ENCODE results near the gene ASRGL1. TPM values are rescaled to one million over a fixed set of nuclear protein-coding genes. Genes with fewer than 3 reads are reported as not detected.

Gene ASRGL1
- total RNA-seq, 1 experiment from 2014 or later, result 31.1 TPM

DNA sequence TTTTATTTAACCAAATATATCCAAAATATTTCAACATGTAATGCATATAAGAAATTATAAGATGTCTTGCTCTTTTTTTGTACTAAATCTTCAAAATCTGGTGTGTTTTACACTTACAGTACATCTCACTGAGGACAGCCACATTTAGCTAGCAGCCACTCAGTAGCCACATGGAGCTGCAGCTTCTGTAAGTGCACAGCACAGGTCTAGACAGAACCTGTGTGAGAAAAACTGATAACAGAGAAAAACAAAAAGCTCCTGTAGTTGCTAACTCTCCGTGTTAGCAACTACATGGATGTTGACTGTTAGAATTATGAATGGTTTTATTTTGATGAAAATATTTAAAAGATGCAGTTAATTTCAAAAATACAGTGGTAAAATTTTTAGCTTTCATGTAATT, 22.2 kb downstream of the ASRGL1 start:
- no peak for TF ChIP-seq CTCF (conservative IDR thresholded peaks at IDR 0.05)
- Histone ChIP-seq H2BK5ac (ENCODE audit: insufficient read length, low read length) (no peak overlapping the region), H4K20me1 (ENCODE audit: control insufficient read depth, insufficient read depth, insufficient read length) (no peaks in the 10 kb centered on the region), H3K14ac (ENCODE audit: insufficient read depth, low read length) (no peak overlapping the region), H4K8ac (replicated peaks; ENCODE audit: insufficient read length, low read depth, low read length) (no peak overlapping the region), H4K5ac (ENCODE audit: insufficient read length, low read depth, low read length) (no peak overlapping the region), H3K23ac (ENCODE audit: insufficient read length, low read depth, low read length) (no peak overlapping the region), H3K79me2 (ENCODE audit: insufficient read depth, low read length) (no peaks in the 10 kb centered on the region), H3K4me1 (ENCODE audit: insufficient read depth, low read length) (no peaks in the 10 kb centered on the region), H3K27me3 (ENCODE audit: insufficient read depth, low read length) (no peaks in the 10 kb centered on the region), H2BK120ac (ENCODE audit: low read depth, low read length, poor library complexity, severe bottlenecking) (no peak overlapping the region), H2BK12ac (ENCODE audit: insufficient read length, low read depth, low read length) (no peak overlapping the region), H3K27ac (ENCODE audit: insufficient read length, low read depth, low read length) (no peak overlapping the region), H2BK20ac (ENCODE audit: low read depth, low read length, poor library complexity, severe bottlenecking) (no peak overlapping the region), H3K79me1 (ENCODE audit: insufficient read depth, low read depth, low read length, poor library complexity, severe bottlenecking) (no peaks in the 10 kb centered on the region), H2AK5ac (ENCODE audit: insufficient read length, low read length) (no peak overlapping the region), H3K4ac (ENCODE audit: low read depth, low read length) (no peak overlapping the region), H3K9me3 (ENCODE audit: control insufficient read depth, low read depth, low read length) (no peaks in the 10 kb centered on the region), H3K23me2 (ENCODE audit: insufficient read length, low read depth, low read length, poor library complexity, severe bottlenecking) (no peaks in the 10 kb centered on the region), H4K91ac (ENCODE audit: insufficient read length, low read depth, low read length) (no peak overlapping the region), H3K9ac (ENCODE audit: extremely low read depth, insufficient read length, low read length) (no peak overlapping the region), H2BK15ac (ENCODE audit: low read depth, low read length) (no peak overlapping the region), H3T11ph (ENCODE audit: low read length) (no peak overlapping the region), H3K18ac (ENCODE audit: insufficient read length, low read depth, low read length) (no peak overlapping the region), H3K4me2 (ENCODE audit: insufficient read depth, insufficient read length, low read length) (no peak overlapping the region), H3K56ac (ENCODE audit: insufficient read length, low read depth, low read length) (no peak overlapping the region), H2AFZ (ENCODE audit: low read length) (no peak overlapping the region)
- Mint-ChIP-seq H3K4me1 (peaks cover 13 to 16% of the 10 kb centered on the region in 2 experiments), H3K27ac (no peak overlapping the region), H3K4me3 (no peak overlapping the region), H3K36me3 (ENCODE audit: insufficient read depth in 1 of 3, low read depth in 3 of 3) (peaks cover 6 to 24% (median 19%) of the 10 kb centered on the region in 3 experiments; a peak in 6 of 7 replicates), H3K27me3 (ENCODE audit: low read depth) (no peaks in the 10 kb centered on the region), H3K9me3 (no peaks in the 10 kb centered on the region)
- DNase-seq, result no peak
- WGBS (ENCODE audit: extremely low coverage, insufficient read length, low lambda C conversion rate), result no CpG with 5 or more reads among the region's 1 CpG
